ENCODE measurements around the gene SYNE2. TPM values are rescaled to one million over a fixed set of nuclear protein-coding genes. Genes with fewer than 3 reads are reported as not detected.

Gene SYNE2
- total and polyA plus RNA-seq, 4 donors: 12.0 to 79.9 (median 19.5) TPM

DNA sequence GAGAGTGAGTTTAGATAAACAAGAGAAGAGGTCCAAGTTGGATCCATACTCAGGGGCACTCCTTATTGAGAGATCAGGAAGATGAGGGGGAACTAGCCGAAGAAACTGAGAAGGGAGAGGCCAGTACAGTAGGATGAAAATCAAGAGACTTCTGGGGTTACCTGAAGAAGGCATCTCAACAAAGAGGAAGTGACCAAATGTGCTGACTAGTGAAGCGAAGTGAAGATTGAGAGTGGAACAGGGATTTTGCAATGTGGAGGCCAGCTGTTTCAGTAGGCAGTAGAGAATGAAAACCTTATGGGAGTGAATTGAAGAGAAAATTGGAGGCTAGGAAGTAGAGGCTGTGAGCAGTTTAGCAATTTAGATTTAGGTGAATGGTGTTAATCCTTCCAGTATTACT, 153.0 kb downstream of the SYNE2 start:
- no peak overlapping the region for H3K4me3 ChIP-seq (ENCODE audit: low read depth in 1 of 3, low read length in 3 of 3)
- WGBS: 96% methylated on average over 2 of the region's 2 CpGs
- no peaks in the 10 kb centered on the region for H3K27me3 ChIP-seq (ENCODE audit: control insufficient read depth in 4 of 4, insufficient read depth in 4 of 4, low read length in 3 of 4)
- TF ChIP-seq, protein P1, sequence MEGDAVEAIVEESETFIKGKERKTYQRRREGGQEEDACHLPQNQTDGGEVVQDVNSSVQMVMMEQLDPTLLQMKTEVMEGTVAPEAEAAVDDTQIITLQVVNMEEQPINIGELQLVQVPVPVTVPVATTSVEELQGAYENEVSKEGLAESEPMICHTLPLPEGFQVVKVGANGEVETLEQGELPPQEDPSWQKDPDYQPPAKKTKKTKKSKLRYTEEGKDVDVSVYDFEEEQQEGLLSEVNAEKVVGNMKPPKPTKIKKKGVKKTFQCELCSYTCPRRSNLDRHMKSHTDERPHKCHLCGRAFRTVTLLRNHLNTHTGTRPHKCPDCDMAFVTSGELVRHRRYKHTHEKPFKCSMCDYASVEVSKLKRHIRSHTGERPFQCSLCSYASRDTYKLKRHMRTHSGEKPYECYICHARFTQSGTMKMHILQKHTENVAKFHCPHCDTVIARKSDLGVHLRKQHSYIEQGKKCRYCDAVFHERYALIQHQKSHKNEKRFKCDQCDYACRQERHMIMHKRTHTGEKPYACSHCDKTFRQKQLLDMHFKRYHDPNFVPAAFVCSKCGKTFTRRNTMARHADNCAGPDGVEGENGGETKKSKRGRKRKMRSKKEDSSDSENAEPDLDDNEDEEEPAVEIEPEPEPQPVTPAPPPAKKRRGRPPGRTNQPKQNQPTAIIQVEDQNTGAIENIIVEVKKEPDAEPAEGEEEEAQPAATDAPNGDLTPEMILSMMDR (IDR thresholded peaks at IDR 0.05; ENCODE audit: low read depth, low read length, missing input control): no peak
- TF ChIP-seq HNF4A (conservative IDR thresholded peaks at IDR 0.05) (no peak), EGR1 (IDR thresholded peaks at IDR 0.05; ENCODE audit: low read depth in 2 of 2) (no peak), RAD21 (IDR thresholded peaks at IDR 0.05) (no peak), RXRA (IDR thresholded peaks at IDR 0.05) (no peak), NR2F2 (IDR thresholded peaks at IDR 0.05) (no peak), HNF4G (IDR thresholded peaks at IDR 0.05) (no peak), GABPA (IDR thresholded peaks at IDR 0.05 in 1 of 2, conservative IDR thresholded peaks at IDR 0.05 in 1 of 2) (no peak), JUND (IDR thresholded peaks at IDR 0.05) (no peak), TAF1 (conservative IDR thresholded peaks at IDR 0.05) (no peak)
- TF ChIP-seq, protein P2, sequence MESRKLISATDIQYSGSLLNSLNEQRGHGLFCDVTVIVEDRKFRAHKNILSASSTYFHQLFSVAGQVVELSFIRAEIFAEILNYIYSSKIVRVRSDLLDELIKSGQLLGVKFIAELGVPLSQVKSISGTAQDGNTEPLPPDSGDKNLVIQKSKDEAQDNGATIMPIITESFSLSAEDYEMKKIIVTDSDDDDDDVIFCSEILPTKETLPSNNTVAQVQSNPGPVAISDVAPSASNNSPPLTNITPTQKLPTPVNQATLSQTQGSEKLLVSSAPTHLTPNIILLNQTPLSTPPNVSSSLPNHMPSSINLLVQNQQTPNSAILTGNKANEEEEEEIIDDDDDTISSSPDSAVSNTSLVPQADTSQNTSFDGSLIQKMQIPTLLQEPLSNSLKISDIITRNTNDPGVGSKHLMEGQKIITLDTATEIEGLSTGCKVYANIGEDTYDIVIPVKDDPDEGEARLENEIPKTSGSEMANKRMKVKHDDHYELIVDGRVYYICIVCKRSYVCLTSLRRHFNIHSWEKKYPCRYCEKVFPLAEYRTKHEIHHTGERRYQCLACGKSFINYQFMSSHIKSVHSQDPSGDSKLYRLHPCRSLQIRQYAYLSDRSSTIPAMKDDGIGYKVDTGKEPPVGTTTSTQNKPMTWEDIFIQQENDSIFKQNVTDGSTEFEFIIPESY (IDR thresholded peaks at IDR 0.05): no peak
- TF ChIP-seq, protein P3, sequence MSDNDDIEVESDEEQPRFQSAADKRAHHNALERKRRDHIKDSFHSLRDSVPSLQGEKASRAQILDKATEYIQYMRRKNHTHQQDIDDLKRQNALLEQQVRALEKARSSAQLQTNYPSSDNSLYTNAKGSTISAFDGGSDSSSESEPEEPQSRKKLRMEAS (IDR thresholded peaks at IDR 0.05): no peak
- TF ChIP-seq, protein P4, sequence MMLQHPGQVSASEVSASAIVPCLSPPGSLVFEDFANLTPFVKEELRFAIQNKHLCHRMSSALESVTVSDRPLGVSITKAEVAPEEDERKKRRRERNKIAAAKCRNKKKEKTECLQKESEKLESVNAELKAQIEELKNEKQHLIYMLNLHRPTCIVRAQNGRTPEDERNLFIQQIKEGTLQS (IDR thresholded peaks at IDR 0.05): no peak
- DNase-seq (ENCODE audit: low spot score): no peak
- H3K9ac ChIP-seq (ENCODE audit: low read depth in 1 of 2, low read length in 2 of 2): no peak overlapping the region
- no peak overlapping the region for H3K27ac ChIP-seq (ENCODE audit: low read depth in 1 of 2, low read length in 2 of 2)
- H3K4me1 ChIP-seq (ENCODE audit: control insufficient read depth in 4 of 4, insufficient read depth in 4 of 4, low read length in 3 of 4): peaks cover 0 to 2% (median 0%) of the 10 kb centered on the region in 4 donors
- H3K9me3 ChIP-seq (ENCODE audit: control insufficient read depth in 4 of 4, low read length in 3 of 4): no peaks in the 10 kb centered on the region
- H3K36me3 ChIP-seq (ENCODE audit: control insufficient read depth in 4 of 4, insufficient read depth in 3 of 4, low read depth in 1 of 4, low read length in 3 of 4): peaks cover 0 to 7% (median 2%) of the 10 kb centered on the region in 4 donors

DNA sequence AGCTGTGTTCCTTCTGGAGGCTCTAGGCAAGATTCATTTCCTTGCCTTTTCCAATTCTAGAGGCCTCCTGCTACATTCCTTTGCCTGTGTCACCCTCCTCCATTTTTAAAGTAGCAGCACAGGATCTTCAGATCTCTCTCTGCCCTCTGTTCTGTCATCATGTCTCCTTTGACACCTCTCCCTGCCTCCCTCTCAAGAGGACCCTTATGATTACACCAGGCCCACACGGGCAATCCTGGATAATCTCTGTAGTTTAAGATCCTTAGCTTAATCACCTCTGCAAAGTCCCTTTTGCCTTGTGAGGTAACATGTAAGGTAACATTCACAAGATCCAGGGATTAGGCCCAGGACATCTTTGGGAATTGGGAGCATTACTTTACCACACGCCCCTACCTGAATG, 155.2 kb downstream of the SYNE2 start:
- Histone ChIP-seq H3K27ac (ENCODE audit: low read depth in 1 of 2, low read length in 2 of 2) (no peak overlapping the region), H3K4me1 (ENCODE audit: control insufficient read depth in 4 of 4, insufficient read depth in 4 of 4, low read length in 3 of 4) (no peaks in the 10 kb centered on the region), H3K9ac (ENCODE audit: low read depth in 1 of 2, low read length in 2 of 2) (no peak overlapping the region), H3K4me3 (ENCODE audit: low read depth in 1 of 3, low read length in 3 of 3) (no peak overlapping the region), H3K36me3 (ENCODE audit: control insufficient read depth in 4 of 4, insufficient read depth in 3 of 4, low read depth in 1 of 4, low read length in 3 of 4) (peaks cover 0 to 5% (median 0%) of the 10 kb centered on the region in 4 donors), H3K27me3 (ENCODE audit: control insufficient read depth in 4 of 4, insufficient read depth in 4 of 4, low read length in 3 of 4) (no peaks in the 10 kb centered on the region), H3K9me3 (ENCODE audit: control insufficient read depth in 4 of 4, low read length in 3 of 4) (no peaks in the 10 kb centered on the region)
- 74% methylated on average over 2 of the region's 2 CpGs for WGBS
- no peak for DNase-seq (ENCODE audit: low spot score)
- TF ChIP-seq SP1 (IDR thresholded peaks at IDR 0.05): no peak
- TF ChIP-seq, protein P5, sequence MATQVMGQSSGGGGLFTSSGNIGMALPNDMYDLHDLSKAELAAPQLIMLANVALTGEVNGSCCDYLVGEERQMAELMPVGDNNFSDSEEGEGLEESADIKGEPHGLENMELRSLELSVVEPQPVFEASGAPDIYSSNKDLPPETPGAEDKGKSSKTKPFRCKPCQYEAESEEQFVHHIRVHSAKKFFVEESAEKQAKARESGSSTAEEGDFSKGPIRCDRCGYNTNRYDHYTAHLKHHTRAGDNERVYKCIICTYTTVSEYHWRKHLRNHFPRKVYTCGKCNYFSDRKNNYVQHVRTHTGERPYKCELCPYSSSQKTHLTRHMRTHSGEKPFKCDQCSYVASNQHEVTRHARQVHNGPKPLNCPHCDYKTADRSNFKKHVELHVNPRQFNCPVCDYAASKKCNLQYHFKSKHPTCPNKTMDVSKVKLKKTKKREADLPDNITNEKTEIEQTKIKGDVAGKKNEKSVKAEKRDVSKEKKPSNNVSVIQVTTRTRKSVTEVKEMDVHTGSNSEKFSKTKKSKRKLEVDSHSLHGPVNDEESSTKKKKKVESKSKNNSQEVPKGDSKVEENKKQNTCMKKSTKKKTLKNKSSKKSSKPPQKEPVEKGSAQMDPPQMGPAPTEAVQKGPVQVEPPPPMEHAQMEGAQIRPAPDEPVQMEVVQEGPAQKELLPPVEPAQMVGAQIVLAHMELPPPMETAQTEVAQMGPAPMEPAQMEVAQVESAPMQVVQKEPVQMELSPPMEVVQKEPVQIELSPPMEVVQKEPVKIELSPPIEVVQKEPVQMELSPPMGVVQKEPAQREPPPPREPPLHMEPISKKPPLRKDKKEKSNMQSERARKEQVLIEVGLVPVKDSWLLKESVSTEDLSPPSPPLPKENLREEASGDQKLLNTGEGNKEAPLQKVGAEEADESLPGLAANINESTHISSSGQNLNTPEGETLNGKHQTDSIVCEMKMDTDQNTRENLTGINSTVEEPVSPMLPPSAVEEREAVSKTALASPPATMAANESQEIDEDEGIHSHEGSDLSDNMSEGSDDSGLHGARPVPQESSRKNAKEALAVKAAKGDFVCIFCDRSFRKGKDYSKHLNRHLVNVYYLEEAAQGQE (IDR thresholded peaks at IDR 0.05): no peak
- TF ChIP-seq RAD21 (IDR thresholded peaks at IDR 0.05): no peak
- TF ChIP-seq, protein P2 (IDR thresholded peaks at IDR 0.05): no peak
- TF ChIP-seq EGR1 (IDR thresholded peaks at IDR 0.05; ENCODE audit: low read depth in 2 of 2): no peak
- no peak for TF ChIP-seq FOXA2 (IDR thresholded peaks at IDR 0.05)
- TF ChIP-seq, protein P4 (IDR thresholded peaks at IDR 0.05): no peak
- TF ChIP-seq TAF1 (conservative IDR thresholded peaks at IDR 0.05): no peak
- TF ChIP-seq NR2F2 (IDR thresholded peaks at IDR 0.05): no peak
- TF ChIP-seq FOXA1 (IDR thresholded peaks at IDR 0.05): no peak
- no peak for TF ChIP-seq RXRA (IDR thresholded peaks at IDR 0.05)
- TF ChIP-seq, protein P1 (IDR thresholded peaks at IDR 0.05; ENCODE audit: low read depth, low read length, missing input control): no peak
- no peak for TF ChIP-seq YY1 (IDR thresholded peaks at IDR 0.05)
- no peak for TF ChIP-seq HNF4G (IDR thresholded peaks at IDR 0.05)
- no peak for TF ChIP-seq HNF4A (conservative IDR thresholded peaks at IDR 0.05)
- TF ChIP-seq JUND (IDR thresholded peaks at IDR 0.05): no peak
- no peak for TF ChIP-seq GABPA (IDR thresholded peaks at IDR 0.05 in 1 of 2, conservative IDR thresholded peaks at IDR 0.05 in 1 of 2)
- TF ChIP-seq, protein P3 (IDR thresholded peaks at IDR 0.05): no peak

Measured in liver (tissue), 9 donors.